Measurements from ENCODE around the gene FOSL2.

The FOSL2 gene

DNA sequence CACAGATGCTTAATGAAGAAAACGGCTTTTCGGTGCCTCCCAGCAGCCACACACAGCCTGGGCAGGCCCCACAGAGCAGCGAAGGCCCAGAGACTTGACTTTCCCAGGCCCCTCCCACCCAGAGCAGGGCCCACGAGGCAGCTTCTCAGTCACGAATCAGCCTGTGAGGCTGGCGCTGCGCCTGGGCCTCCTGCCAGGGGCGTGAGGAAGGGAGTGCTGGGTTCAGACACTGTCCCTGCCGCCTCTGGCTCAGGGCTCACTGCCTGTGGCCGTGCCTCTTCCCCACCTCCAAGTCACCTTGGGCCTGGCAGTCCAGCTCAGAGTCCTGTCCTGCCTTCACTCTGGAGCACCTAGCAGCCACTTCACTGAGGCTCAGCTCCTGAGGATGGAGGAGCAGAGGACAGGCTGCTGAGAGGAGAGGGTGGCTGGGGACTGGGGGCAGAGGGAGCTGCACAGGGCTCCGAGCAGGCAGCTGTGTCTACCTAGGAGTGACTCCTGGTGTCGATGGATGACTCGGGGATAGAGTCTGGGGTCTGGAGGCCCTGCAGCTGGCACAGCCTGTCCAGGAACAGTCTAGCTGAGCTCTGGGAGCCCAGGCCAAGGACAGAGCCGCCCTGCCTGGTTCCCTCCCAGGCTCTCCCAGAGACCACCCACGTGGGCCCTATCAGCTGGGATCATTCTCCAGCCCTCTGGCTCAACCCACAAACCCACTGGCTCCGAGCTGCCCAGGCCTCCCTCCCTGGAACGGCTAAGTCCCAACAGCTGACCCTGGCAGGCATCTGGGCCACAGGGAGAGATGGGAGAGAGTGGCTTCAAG, 36.4 kb upstream of the FOSL2 start:
- Histone ChIP-seq H3K9me2 (replicated peaks; ENCODE audit: insufficient read depth, low read length) (no peaks in the 10 kb centered on the region), H3K79me2 (ENCODE audit: low read length) (no peaks in the 10 kb centered on the region), H3K9me3 (replicated peaks; ENCODE audit: insufficient read depth, low read length) (no peaks in the 10 kb centered on the region), H3F3A (ENCODE audit: insufficient read depth, low read length) (peaks cover 10% of the 10 kb centered on the region), H3K27me3 (replicated peaks; ENCODE audit: insufficient read depth, low read length) (no peaks in the 10 kb centered on the region), H3K4me3 (ENCODE audit: low read length) (no peak overlapping the region), H3K4me1 (ENCODE audit: low read length) (peaks cover 13% of the 10 kb centered on the region), H4K20me1 (ENCODE audit: insufficient read depth, low read length) (no peaks in the 10 kb centered on the region), H2AFZ (ENCODE audit: low read length) (no peak overlapping the region), H3K4me2 (ENCODE audit: low read depth, low read length) (no peak overlapping the region), H3K36me3 (replicated peaks; ENCODE audit: insufficient read depth, low read length) (no peaks in the 10 kb centered on the region), H3K27ac (ENCODE audit: low read length) (no peak overlapping the region), H3K9ac (ENCODE audit: low read length) (no peak overlapping the region)
- TF ChIP-seq EZH2phosphoT487 (IDR thresholded peaks at IDR 0.05; ENCODE audit: low read length): no peak
- TF ChIP-seq, protein P1, sequence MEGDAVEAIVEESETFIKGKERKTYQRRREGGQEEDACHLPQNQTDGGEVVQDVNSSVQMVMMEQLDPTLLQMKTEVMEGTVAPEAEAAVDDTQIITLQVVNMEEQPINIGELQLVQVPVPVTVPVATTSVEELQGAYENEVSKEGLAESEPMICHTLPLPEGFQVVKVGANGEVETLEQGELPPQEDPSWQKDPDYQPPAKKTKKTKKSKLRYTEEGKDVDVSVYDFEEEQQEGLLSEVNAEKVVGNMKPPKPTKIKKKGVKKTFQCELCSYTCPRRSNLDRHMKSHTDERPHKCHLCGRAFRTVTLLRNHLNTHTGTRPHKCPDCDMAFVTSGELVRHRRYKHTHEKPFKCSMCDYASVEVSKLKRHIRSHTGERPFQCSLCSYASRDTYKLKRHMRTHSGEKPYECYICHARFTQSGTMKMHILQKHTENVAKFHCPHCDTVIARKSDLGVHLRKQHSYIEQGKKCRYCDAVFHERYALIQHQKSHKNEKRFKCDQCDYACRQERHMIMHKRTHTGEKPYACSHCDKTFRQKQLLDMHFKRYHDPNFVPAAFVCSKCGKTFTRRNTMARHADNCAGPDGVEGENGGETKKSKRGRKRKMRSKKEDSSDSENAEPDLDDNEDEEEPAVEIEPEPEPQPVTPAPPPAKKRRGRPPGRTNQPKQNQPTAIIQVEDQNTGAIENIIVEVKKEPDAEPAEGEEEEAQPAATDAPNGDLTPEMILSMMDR (IDR thresholded peaks at IDR 0.05; ENCODE audit: low read length): no peak
- TF ChIP-seq EZH2 (optimal IDR thresholded peaks at IDR 0.05; ENCODE audit: low read depth, low read length): no peak
- DNase-seq: no peak

GRCh38 chr2:28357055-28357454, 35.6 kb upstream of the FOSL2 start:
- Histone ChIP-seq H3K27ac (ENCODE audit: low read length) (no peak overlapping the region), H3K9me2 (replicated peaks; ENCODE audit: insufficient read depth, low read length) (no peaks in the 10 kb centered on the region), H3K79me2 (ENCODE audit: low read length) (no peaks in the 10 kb centered on the region), H4K20me1 (ENCODE audit: insufficient read depth, low read length) (no peaks in the 10 kb centered on the region), H3K4me1 (ENCODE audit: low read length) (peaks cover 13% of the 10 kb centered on the region), H3K4me2 (ENCODE audit: low read depth, low read length) (no peak overlapping the region), H3F3A (ENCODE audit: insufficient read depth, low read length) (peaks cover 10% of the 10 kb centered on the region), H3K9me3 (replicated peaks; ENCODE audit: insufficient read depth, low read length) (no peaks in the 10 kb centered on the region), H3K27me3 (replicated peaks; ENCODE audit: insufficient read depth, low read length) (no peaks in the 10 kb centered on the region), H2AFZ (ENCODE audit: low read length) (no peak overlapping the region), H3K36me3 (replicated peaks; ENCODE audit: insufficient read depth, low read length) (no peaks in the 10 kb centered on the region), H3K9ac (ENCODE audit: low read length) (no peak overlapping the region), H3K4me3 (ENCODE audit: low read length) (no peak overlapping the region)
- TF ChIP-seq EZH2phosphoT487 (IDR thresholded peaks at IDR 0.05; ENCODE audit: low read length) (no peak), EZH2 (optimal IDR thresholded peaks at IDR 0.05; ENCODE audit: low read depth, low read length) (no peak)
- TF ChIP-seq, protein P1 (IDR thresholded peaks at IDR 0.05; ENCODE audit: low read length): no peak
- DNase-seq: no peak

- DNase-seq: no peak
- Histone ChIP-seq H3K4me3 (ENCODE audit: low read length) (no peak overlapping the region), H3K27ac (ENCODE audit: low read length) (peak overlapping the region; percentile 80; the same call in 1 of the 2 replicates), H2AFZ (ENCODE audit: low read length) (no peak overlapping the region), H3K9ac (ENCODE audit: low read length) (no peak overlapping the region), H4K20me1 (ENCODE audit: insufficient read depth, low read length) (no peaks in the 10 kb centered on the region), H3F3A (ENCODE audit: insufficient read depth, low read length) (peaks cover 10% of the 10 kb centered on the region), H3K4me1 (ENCODE audit: low read length) (peaks cover 13% of the 10 kb centered on the region), H3K9me2 (replicated peaks; ENCODE audit: insufficient read depth, low read length) (no peaks in the 10 kb centered on the region), H3K79me2 (ENCODE audit: low read length) (no peaks in the 10 kb centered on the region), H3K36me3 (replicated peaks; ENCODE audit: insufficient read depth, low read length) (no peaks in the 10 kb centered on the region), H3K4me2 (ENCODE audit: low read depth, low read length) (no peak overlapping the region), H3K9me3 (replicated peaks; ENCODE audit: insufficient read depth, low read length) (no peaks in the 10 kb centered on the region), H3K27me3 (replicated peaks; ENCODE audit: insufficient read depth, low read length) (no peaks in the 10 kb centered on the region)
- TF ChIP-seq EZH2 (optimal IDR thresholded peaks at IDR 0.05; ENCODE audit: low read depth, low read length): no peak
- no peak for TF ChIP-seq EZH2phosphoT487 (IDR thresholded peaks at IDR 0.05; ENCODE audit: low read length)
- TF ChIP-seq, protein P1 (IDR thresholded peaks at IDR 0.05; ENCODE audit: low read length): no peak
These were observed 34.5 kb upstream of the FOSL2 start for GRCh38 chr2:28357948-28358667.
